ENCODE measurements around the gene ZNF205.

- TF ChIP-seq POLR2A (IDR thresholded peaks at IDR 0.05; ENCODE audit: low read length) = no peak
- TF ChIP-seq GATA1 (IDR thresholded peaks at IDR 0.05; ENCODE audit: low read depth, low read length) = no peak
Measured at GRCh38 chr16:3080024-3080423, 32.4 kb upstream of the ZNF205 start.

Measured in erythroblast (primary cell).